Activated CD4-positive, alpha-beta T cell treated with anti-CD3 and anti-CD28 coated beads, Interleukin-2, amount 50 U/mL, for 4 hours (primary cell): Measurements from ENCODE around the gene WNT2.

Experiments
- DNase-seq, 2 experiments: peaks; one replicate each; pipeline ENCODE4 v3.0.0-alpha.2; 2020

WNT2 gene

GRCh38 chr7:117322741-117323304, at the start of gene WNT2:
TSS of gene WNT2 (minus strand) at chr7:117323058. CDS start at chr7:117322989, 69 bp downstream.
- DNase-seq, result no peak

GRCh38 chr7:117372073-117372472, 49.2 kb upstream of the WNT2 start:
- DNase-seq, result no peak

GRCh38 chr7:117364339-117365080, 41.7 kb upstream of the WNT2 start:
- no peak for DNase-seq

GRCh38 chr7:117362294-117362888, 39.5 kb upstream of the WNT2 start:
- no peak for DNase-seq

- DNase-seq, result no peak
Observed at GRCh38 chr7:117350027-117350426, 27.2 kb upstream of the WNT2 start.

- no peak for DNase-seq
Observed at GRCh38 chr7:117349570-117349969, 26.7 kb upstream of the WNT2 start.

- no peak for DNase-seq
Observed at GRCh38 chr7:117347962-117348672, 25.3 kb upstream of the WNT2 start.

- no peak for DNase-seq
Observed at GRCh38 chr7:117347480-117347879, 24.6 kb upstream of the WNT2 start.

GRCh38 chr7:117346161-117346560, 23.3 kb upstream of the WNT2 start:
- no peak for DNase-seq

GRCh38 chr7:117338020-117338419, 15.2 kb upstream of the WNT2 start:
- no peak for DNase-seq

- no peak for DNase-seq
Observed at GRCh38 chr7:117333168-117333567, 10.3 kb upstream of the WNT2 start.

- no peak for DNase-seq
Observed at GRCh38 chr7:117332031-117332430, 9.2 kb upstream of the WNT2 start.

GRCh38 chr7:117325836-117326235, 3.0 kb upstream of the WNT2 start:
- no peak for DNase-seq

- no peak for DNase-seq
Observed at GRCh38 chr7:117324960-117325359, 2.1 kb upstream of the WNT2 start.

- DNase-seq, result no peak
Observed at GRCh38 chr7:117323851-117324711, 1.2 kb upstream of the WNT2 start.

- no peak for DNase-seq
Observed at GRCh38 chr7:117323305-117323850, 520 bp upstream of the WNT2 start.

GRCh38 chr7:117320523-117320922, 2.3 kb downstream of the WNT2 start:
- no peak for DNase-seq

- no peak for DNase-seq
Observed at GRCh38 chr7:117319181-117319580, 3.7 kb downstream of the WNT2 start.

GRCh38 chr7:117313582-117313981, 9.3 kb downstream of the WNT2 start:
- no peak for DNase-seq

- no peak for DNase-seq
Observed at GRCh38 chr7:117312593-117313580, 10.0 kb downstream of the WNT2 start.

- DNase-seq, result no peak
Observed at GRCh38 chr7:117308891-117309290, 14.0 kb downstream of the WNT2 start.
